DMS53 (cell line): ENCODE data around the gene SELENOS.
"Not testable (repeated sequence)": the region's sequence is repeated elsewhere in the genome, so short reads cannot be mapped to it uniquely, and the experiment has no call there.

Experiments
- DNase-seq: peaks from one replicate; lab custom pipeline; 2025; lab: John Stamatoyannopoulos, UW

The SELENOS gene

GRCh38 chr15:101309436-101310160 is 32.3 kb upstream of the SELENOS start:
- DNase-seq: no peak

- no peak for DNase-seq
Measured at GRCh38 chr15:101308604-101309435, 31.5 kb upstream of the SELENOS start.

GRCh38 chr15:101307897-101308603 is 30.8 kb upstream of the SELENOS start:
- no peak for DNase-seq

GRCh38 chr15:101307048-101307896 is 30.0 kb upstream of the SELENOS start:
- DNase-seq: no peak

GRCh38 chr15:101306341-101307047 is 29.2 kb upstream of the SELENOS start:
- DNase-seq: no peak

- no peak for DNase-seq
Measured at GRCh38 chr15:101305820-101306255, 28.6 kb upstream of the SELENOS start.

- DNase-seq: no peak
Measured at GRCh38 chr15:101303408-101303807, 26.1 kb upstream of the SELENOS start.

- DNase-seq: no peak
Measured at GRCh38 chr15:101296418-101297405, 19.4 kb upstream of the SELENOS start.

- peak; percentile 72 for DNase-seq
Measured at GRCh38 chr15:101295607-101296161, 18.4 kb upstream of the SELENOS start.

GRCh38 chr15:101294731-101295606 is 17.7 kb upstream of the SELENOS start, which contains the start of gene SNRPA1:
SNRPA1 (minus strand) TSS chr15:101295248; CDS start chr15:101295178, 70 bp downstream.
- DNase-seq: peak; percentile 96

- peak; percentile 8 for DNase-seq
Measured at GRCh38 chr15:101293122-101293521, 15.8 kb upstream of the SELENOS start.

- peak; percentile 74 for DNase-seq
Measured at GRCh38 chr15:101288905-101289513, 11.7 kb upstream of the SELENOS start.

GRCh38 chr15:101287342-101287741 is 10.1 kb upstream of the SELENOS start:
- DNase-seq: not testable (repeated sequence)

GRCh38 chr15:101286471-101287114 is 9.3 kb upstream of the SELENOS start:
- DNase-seq: no peak

GRCh38 chr15:101283931-101284330 is 6.6 kb upstream of the SELENOS start:
- no peak for DNase-seq

- DNase-seq: no peak
Measured at GRCh38 chr15:101280007-101280406, 2.7 kb upstream of the SELENOS start.

- DNase-seq: peak; percentile 71
Measured at GRCh38 chr15:101277943-101278564, 769 bp upstream of the SELENOS start.
